OCI-LY1 (cell line): ENCODE results near the gene CHRNB2.

ENCODE experiments used
- EZH2 ChIP-seq: fragments of 200-600 bp; sonication (generic), shearing (Covaris generic); IDR thresholded peaks from 2 replicates; pipeline ENCODE4 v1.8.0; 2017; ENCODE audit warnings: borderline replicate concordance, mixed run types, mild to moderate bottlenecking, antibody characterized with exemption, low read length, moderate library complexity, mixed read lengths
- TF ChIP-seq, protein P1 (sequence below): fragments of 200-600 bp; sonication (generic), shearing (Covaris generic); IDR thresholded peaks from 2 replicates; pipeline ENCODE4 v1.5.1; 2017; ENCODE audit warnings: mild to moderate bottlenecking, antibody characterized with exemption, low read length, moderate library complexity, mixed read lengths

DNA sequence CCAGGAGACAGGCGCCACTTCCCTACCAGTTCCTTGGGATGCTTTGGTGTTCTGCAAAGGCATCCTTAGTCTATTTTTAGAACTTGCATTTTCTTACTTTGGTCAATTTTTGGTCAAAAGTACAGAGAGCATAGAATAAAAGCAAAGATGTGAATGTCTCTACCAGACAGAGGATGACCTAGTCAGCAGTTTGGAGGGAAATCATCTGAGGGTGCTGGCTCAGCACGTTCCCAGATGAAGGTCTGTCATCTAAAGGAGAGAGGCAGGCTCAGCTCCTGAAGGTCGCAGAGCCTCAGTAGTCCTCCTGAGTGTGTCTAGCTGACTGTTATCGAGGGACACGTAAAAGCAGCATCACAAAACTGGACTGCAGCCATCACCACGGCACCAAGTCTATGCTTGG lies 15.3 kb downstream of the CHRNB2 start:
- TF ChIP-seq, protein P1, sequence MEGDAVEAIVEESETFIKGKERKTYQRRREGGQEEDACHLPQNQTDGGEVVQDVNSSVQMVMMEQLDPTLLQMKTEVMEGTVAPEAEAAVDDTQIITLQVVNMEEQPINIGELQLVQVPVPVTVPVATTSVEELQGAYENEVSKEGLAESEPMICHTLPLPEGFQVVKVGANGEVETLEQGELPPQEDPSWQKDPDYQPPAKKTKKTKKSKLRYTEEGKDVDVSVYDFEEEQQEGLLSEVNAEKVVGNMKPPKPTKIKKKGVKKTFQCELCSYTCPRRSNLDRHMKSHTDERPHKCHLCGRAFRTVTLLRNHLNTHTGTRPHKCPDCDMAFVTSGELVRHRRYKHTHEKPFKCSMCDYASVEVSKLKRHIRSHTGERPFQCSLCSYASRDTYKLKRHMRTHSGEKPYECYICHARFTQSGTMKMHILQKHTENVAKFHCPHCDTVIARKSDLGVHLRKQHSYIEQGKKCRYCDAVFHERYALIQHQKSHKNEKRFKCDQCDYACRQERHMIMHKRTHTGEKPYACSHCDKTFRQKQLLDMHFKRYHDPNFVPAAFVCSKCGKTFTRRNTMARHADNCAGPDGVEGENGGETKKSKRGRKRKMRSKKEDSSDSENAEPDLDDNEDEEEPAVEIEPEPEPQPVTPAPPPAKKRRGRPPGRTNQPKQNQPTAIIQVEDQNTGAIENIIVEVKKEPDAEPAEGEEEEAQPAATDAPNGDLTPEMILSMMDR = no peak
- no peak for TF ChIP-seq EZH2
